Measurements from ENCODE around the gene TMEM237. TPM values are rescaled to one million over a fixed set of nuclear protein-coding genes. Genes with fewer than 3 reads are reported as not detected.

The TMEM237 gene
- total RNA-seq, 1 donor from 2014 or later, result 67.8 TPM

- H3K4me1 Mint-ChIP-seq, result peaks cover 5% of the 10 kb centered on the region
- no peak overlapping the region for H3K4me3 Mint-ChIP-seq
- H3K36me3 Mint-ChIP-seq (ENCODE audit: low read depth), result peaks cover 14% of the 10 kb centered on the region
- no peak for TF ChIP-seq CTCF (conservative IDR thresholded peaks at IDR 0.05)
- peaks cover 6% of the 10 kb centered on the region for H3K27me3 Mint-ChIP-seq (ENCODE audit: low read depth)
- DNase-seq (ENCODE audit: low read depth, low spot score), result no peak
- no peak overlapping the region for H3K27ac Mint-ChIP-seq (ENCODE audit: unreplicated experiment)
- H3K9me3 Mint-ChIP-seq, result peaks cover 5% of the 10 kb centered on the region
Observed at GRCh38 chr2:201618744-201619662, 24.3 kb downstream of the TMEM237 start.

GRCh38 chr2:201608021-201608420, 35.3 kb downstream of the TMEM237 start:
- H3K36me3 Mint-ChIP-seq (ENCODE audit: low read depth), result peaks cover 3% of the 10 kb centered on the region

GRCh38 chr2:201607568-201607967, 35.7 kb downstream of the TMEM237 start:
- no peaks in the 10 kb centered on the region for H3K4me1 Mint-ChIP-seq
- DNase-seq (ENCODE audit: low read depth, low spot score), result no peak
- no peak overlapping the region for H3K4me3 Mint-ChIP-seq
- H3K27me3 Mint-ChIP-seq (ENCODE audit: low read depth), result peaks cover 14% of the 10 kb centered on the region
- H3K9me3 Mint-ChIP-seq, result peaks cover 16% of the 10 kb centered on the region
- no peak overlapping the region for H3K27ac Mint-ChIP-seq (ENCODE audit: unreplicated experiment)
- TF ChIP-seq CTCF (conservative IDR thresholded peaks at IDR 0.05), result no peak
- peaks cover 3% of the 10 kb centered on the region for H3K36me3 Mint-ChIP-seq (ENCODE audit: low read depth)

More at GRCh38 chr2:201608021-201608420, 35.3 kb downstream of the TMEM237 start:
- H3K4me1 Mint-ChIP-seq, result no peaks in the 10 kb centered on the region
- H3K9me3 Mint-ChIP-seq, result peaks cover 16% of the 10 kb centered on the region
- no peak for TF ChIP-seq CTCF (conservative IDR thresholded peaks at IDR 0.05)
- peaks cover 14% of the 10 kb centered on the region for H3K27me3 Mint-ChIP-seq (ENCODE audit: low read depth)
- no peak for DNase-seq (ENCODE audit: low read depth, low spot score)
- no peak overlapping the region for H3K4me3 Mint-ChIP-seq
- H3K27ac Mint-ChIP-seq (ENCODE audit: unreplicated experiment), result no peak overlapping the region

GRCh38 chr2:201600906-201601305, 42.4 kb downstream of the TMEM237 start:
- no peak overlapping the region for H3K27ac Mint-ChIP-seq (ENCODE audit: unreplicated experiment)

GRCh38 chr2:201597397-201597796, 45.9 kb downstream of the TMEM237 start:
- no peak for DNase-seq (ENCODE audit: low read depth, low spot score)
- Mint-ChIP-seq H3K27ac (ENCODE audit: unreplicated experiment) (no peak overlapping the region), H3K4me1 (no peaks in the 10 kb centered on the region), H3K9me3 (peaks cover 4% of the 10 kb centered on the region), H3K36me3 (ENCODE audit: low read depth) (peaks cover 3% of the 10 kb centered on the region), H3K27me3 (ENCODE audit: low read depth) (no peaks in the 10 kb centered on the region), H3K4me3 (no peak overlapping the region)
- TF ChIP-seq CTCF (conservative IDR thresholded peaks at IDR 0.05), result no peak

More at GRCh38 chr2:201600906-201601305, 42.4 kb downstream of the TMEM237 start:
- no peak overlapping the region for H3K4me3 Mint-ChIP-seq
- H3K4me1 Mint-ChIP-seq, result no peaks in the 10 kb centered on the region
- H3K9me3 Mint-ChIP-seq, result peaks cover 3% of the 10 kb centered on the region
- peaks cover 11% of the 10 kb centered on the region for H3K27me3 Mint-ChIP-seq (ENCODE audit: low read depth)
- TF ChIP-seq CTCF (conservative IDR thresholded peaks at IDR 0.05), result no peak
- H3K36me3 Mint-ChIP-seq (ENCODE audit: low read depth), result peaks cover 3% of the 10 kb centered on the region
- no peak for DNase-seq (ENCODE audit: low read depth, low spot score)
